Ascending aorta (tissue), 2 donors: ENCODE results near the gene DUSP5. TPM values are rescaled to one million over a fixed set of nuclear protein-coding genes. Genes with fewer than 3 reads are reported as not detected.

ENCODE experiments used
- DNase-seq, 2 donors: peaks; one replicate each; pipeline ENCODE4 v3.0.0-alpha.2; 2019; ENCODE audit warnings: low spot score in 2 of 2
- H3K27ac ChIP-seq, 2 donors: fragments of 200-600 bp; sonication (generic); one replicate each; pipeline ENCODE4 v1.5.1; 2016 to 2017; ENCODE audit warnings: mild to moderate bottlenecking in 1 of 2
- H3K27me3 ChIP-seq: fragments of 200-600 bp; sonication (generic); one replicate; pipeline ENCODE4 v1.5.1; 2017
- H3K36me3 ChIP-seq, 2 donors: fragments of 200-600 bp; sonication (generic); one replicate each; pipeline ENCODE4 v1.5.1; 2016
- H3K4me1 ChIP-seq, 2 donors: fragments of 200-600 bp; sonication (generic); one replicate each; pipeline ENCODE4 v1.5.1; 2016 to 2017; ENCODE audit warnings: mild to moderate bottlenecking in 1 of 2
- H3K4me3 ChIP-seq, 2 donors: fragments of 200-600 bp; sonication (generic); one replicate each; pipeline ENCODE4 v1.5.1; 2016 to 2017; ENCODE audit warnings: mild to moderate bottlenecking in 1 of 2
- H3K9me3 ChIP-seq, 2 donors: fragments of 200-600 bp; sonication (generic); one replicate each; pipeline ENCODE4 v1.5.1; 2016
- intact Hi-C: fragments of 100-400 bp; cut with DNase I; formaldehyde crosslinking; loops from one replicate; pipeline ENCODE4 v1.15.1; 2023
- total RNA-seq: library from RNA; depleted of rRNA; stranded (reverse); fragments of >200 nt; gene quantifications from one replicate; pipeline ENCODE4 v1.1.0, GENCODE V29; 2016
- TF ChIP-seq, protein P1 (sequence below), 3 experiments: fragments of 200-600 bp in 2 of 3; fragments of 450-650 bp in 1 of 3; sonication (generic) in 2 of 3; IDR thresholded peaks; one replicate each; pipeline ENCODE4 v1.5.1; 2016 to 2019; ENCODE audit warnings: antibody characterized with exemption in 3 of 3, mild to moderate bottlenecking in 1 of 3, moderate library complexity in 1 of 3

The DUSP5 gene
- total RNA-seq, 1 donor from 2014 or later: 26.9 TPM

DNA sequence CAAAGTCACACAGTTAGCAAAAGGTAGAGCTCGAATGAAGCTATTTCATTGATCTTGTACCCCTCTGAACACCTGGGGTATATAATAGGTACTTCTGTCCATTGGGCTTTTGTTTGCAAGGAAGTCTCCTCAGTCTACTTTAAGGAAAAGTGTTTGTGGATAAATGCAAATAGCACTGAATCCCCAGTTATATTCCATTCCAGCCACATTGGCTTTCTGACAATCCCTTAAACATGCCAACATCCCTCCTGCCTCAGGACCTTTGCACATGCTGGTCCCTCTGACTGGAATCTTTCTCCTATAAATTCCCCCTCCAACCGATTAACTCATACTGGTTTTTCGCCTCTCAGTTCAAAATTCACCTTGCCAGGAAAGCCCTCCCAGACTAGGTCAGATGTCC is 17.1 kb downstream of the DUSP5 start:
- Histone ChIP-seq H3K4me3 (no peak overlapping the region), H3K36me3 (peaks cover 4 to 13% of the 10 kb centered on the region in 2 donors), H3K4me1 (no peaks in the 10 kb centered on the region), H3K27ac (no peak overlapping the region), H3K9me3 (no peaks in the 10 kb centered on the region), H3K27me3 (no peaks in the 10 kb centered on the region)
- no peak for DNase-seq
- intact Hi-C loops: no loop called here
- TF ChIP-seq, protein P1, sequence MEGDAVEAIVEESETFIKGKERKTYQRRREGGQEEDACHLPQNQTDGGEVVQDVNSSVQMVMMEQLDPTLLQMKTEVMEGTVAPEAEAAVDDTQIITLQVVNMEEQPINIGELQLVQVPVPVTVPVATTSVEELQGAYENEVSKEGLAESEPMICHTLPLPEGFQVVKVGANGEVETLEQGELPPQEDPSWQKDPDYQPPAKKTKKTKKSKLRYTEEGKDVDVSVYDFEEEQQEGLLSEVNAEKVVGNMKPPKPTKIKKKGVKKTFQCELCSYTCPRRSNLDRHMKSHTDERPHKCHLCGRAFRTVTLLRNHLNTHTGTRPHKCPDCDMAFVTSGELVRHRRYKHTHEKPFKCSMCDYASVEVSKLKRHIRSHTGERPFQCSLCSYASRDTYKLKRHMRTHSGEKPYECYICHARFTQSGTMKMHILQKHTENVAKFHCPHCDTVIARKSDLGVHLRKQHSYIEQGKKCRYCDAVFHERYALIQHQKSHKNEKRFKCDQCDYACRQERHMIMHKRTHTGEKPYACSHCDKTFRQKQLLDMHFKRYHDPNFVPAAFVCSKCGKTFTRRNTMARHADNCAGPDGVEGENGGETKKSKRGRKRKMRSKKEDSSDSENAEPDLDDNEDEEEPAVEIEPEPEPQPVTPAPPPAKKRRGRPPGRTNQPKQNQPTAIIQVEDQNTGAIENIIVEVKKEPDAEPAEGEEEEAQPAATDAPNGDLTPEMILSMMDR (IDR thresholded peaks at IDR 0.05): no peak

DNA sequence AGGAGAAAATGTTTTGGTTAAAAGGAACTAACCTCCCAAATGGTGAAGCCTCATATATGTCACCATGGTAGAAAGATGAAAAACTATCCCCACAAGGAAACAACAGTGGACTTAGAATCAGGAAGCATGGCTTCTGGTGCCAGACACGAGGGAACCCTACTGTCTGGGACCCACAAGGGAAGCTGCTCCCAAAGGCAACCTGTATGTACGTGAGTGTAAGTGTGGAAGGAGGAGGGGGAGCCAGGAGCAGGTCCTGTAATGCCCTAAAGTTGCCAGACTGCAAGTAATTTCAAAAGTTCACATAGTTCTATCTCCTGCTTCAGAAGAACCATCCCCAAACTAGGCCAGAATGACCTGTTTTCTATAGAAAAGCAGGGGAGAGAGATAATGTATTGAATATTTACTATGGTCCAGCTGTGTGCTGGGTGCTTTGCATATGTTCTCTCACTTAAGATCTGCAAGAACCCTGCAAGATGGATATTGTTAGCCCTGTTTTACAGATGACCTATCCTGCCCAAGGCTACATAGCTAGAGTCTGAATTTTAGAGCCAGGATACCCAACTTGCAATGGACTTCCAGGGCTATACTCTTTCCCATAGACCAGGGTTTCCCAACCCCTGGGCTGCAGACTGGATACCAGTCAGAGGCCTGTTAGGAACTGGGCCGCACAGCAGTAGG is 19.2 kb downstream of the DUSP5 start:
- H3K27me3 ChIP-seq: no peaks in the 10 kb centered on the region
- no peak for DNase-seq
- no peaks in the 10 kb centered on the region for H3K36me3 ChIP-seq
- TF ChIP-seq, protein P1 (IDR thresholded peaks at IDR 0.05): no peak
- intact Hi-C loops: no loop called here
- H3K4me1 ChIP-seq: no peaks in the 10 kb centered on the region
- no peak overlapping the region for H3K4me3 ChIP-seq
- no peak overlapping the region for H3K27ac ChIP-seq
- H3K9me3 ChIP-seq: no peaks in the 10 kb centered on the region

DNA sequence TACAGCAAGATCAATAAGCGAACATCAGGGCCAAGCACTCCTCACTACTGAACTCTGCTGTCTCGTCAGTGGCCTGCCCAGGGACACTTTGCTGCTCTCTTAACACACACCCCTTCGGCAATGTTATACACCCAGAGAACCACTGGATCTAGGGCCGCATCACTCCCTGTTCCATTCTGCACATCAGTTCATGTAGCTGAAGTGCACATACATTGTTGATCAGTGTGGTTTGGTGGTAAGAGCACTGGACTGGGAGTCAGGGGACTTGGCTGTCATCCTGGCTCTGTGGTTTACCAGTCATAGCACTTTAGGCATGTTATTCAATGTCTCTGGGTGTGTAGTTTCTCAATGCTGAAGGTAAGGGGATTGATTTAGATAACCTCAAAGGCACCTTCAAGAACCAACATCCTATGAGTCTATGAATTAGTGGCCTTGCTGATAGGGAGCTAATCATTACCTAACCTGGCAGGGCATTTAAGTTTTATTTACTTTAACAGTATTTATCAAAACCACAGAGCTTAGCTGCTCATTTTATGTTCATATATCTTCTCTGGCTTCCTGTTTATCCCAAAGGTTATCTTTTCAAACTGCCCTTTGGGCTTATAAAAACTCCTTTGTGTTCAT is 24.8 kb downstream of the DUSP5 start:
- intact Hi-C loops: no loop called here
- Histone ChIP-seq H3K4me1 (no peaks in the 10 kb centered on the region), H3K27ac (no peak overlapping the region), H3K4me3 (no peak overlapping the region), H3K9me3 (no peaks in the 10 kb centered on the region), H3K27me3 (no peaks in the 10 kb centered on the region), H3K36me3 (no peaks in the 10 kb centered on the region)
- no peak for DNase-seq
- TF ChIP-seq, protein P1 (IDR thresholded peaks at IDR 0.05): no peak

DNA sequence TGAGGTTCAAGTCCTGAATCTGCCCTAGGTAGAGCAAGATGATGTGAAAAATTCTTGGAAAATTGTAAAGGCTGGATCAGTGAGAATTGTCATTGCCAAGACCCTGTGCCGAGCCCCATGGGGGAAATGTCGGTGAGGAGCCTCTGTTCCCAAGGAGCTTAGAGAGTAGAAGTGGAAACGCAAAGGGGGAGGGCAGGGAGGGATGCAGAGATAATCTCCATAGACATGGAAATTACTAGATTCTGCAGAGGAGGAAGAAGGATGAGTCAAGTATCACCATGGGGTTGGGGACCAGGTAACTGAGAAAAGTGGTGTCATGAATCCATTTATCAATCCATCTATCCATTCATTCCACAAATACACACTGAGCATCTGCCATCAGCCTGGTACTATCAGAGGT is 26.0 kb downstream of the DUSP5 start:
- no peaks in the 10 kb centered on the region for H3K9me3 ChIP-seq
- no peak overlapping the region for H3K4me3 ChIP-seq
- DNase-seq: no peak
- H3K27ac ChIP-seq: no peak overlapping the region
- no peaks in the 10 kb centered on the region for H3K27me3 ChIP-seq
- intact Hi-C loops: no loop called here
- H3K36me3 ChIP-seq: no peaks in the 10 kb centered on the region
- H3K4me1 ChIP-seq: no peaks in the 10 kb centered on the region
- TF ChIP-seq, protein P1 (IDR thresholded peaks at IDR 0.05): no peak

DNA sequence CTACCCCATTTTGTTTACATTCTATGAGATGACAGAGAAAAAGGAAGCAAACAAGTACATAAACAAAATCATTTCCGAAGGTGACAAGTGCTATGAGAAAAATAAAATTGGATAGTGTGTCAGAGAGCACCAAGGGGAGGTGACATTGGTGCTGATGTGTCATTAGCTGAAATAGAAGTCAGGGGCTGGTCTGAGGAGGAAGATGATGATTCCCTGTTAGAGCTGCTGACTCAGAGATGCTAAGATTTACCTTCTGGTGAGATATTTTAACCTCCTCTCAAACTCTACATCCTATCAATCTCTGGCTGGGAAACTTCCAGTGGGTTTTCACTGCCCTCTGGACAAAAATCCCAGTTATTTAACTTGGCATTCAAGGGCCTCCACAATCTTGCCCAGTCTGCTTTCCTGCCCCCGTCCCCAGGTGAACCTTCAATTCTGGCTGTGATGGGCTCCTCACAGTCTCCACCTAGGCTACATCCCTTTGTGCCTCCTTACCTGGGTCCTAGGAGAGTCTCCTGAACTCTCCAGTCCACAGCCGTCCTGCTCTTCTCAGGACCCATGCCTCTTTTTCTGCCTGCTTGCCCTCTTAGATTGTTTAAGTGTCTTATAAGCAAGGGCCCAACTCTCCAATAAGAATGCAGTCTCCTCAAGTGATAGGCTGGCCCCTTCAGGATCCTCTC is 26.6 kb downstream of the DUSP5 start:
- no peaks in the 10 kb centered on the region for H3K4me1 ChIP-seq
- H3K36me3 ChIP-seq: no peaks in the 10 kb centered on the region
- no peaks in the 10 kb centered on the region for H3K27me3 ChIP-seq
- no peak overlapping the region for H3K4me3 ChIP-seq
- TF ChIP-seq, protein P1 (IDR thresholded peaks at IDR 0.05): no peak
- H3K9me3 ChIP-seq: no peaks in the 10 kb centered on the region
- no peak for DNase-seq
- H3K27ac ChIP-seq: no peak overlapping the region
- intact Hi-C loops: no loop called here
